Bronchial epithelial cell (primary cell): ENCODE results near the gene BRF1. TPM values are rescaled to one million over a fixed set of nuclear protein-coding genes. Genes with fewer than 3 reads are reported as not detected.

Experiments used
- DNase-seq: peaks from one replicate; pipeline ENCODE4 v3.0.0-alpha.2; 2010; ENCODE audit warnings: low read depth
- FAIRE-seq: peaks from 2 replicates; lab custom pipeline; 2011; peaks lifted over from hg19 to GRCh38; lab: Jason Lieb, UNC
- H3K27me3 ChIP-seq: 2 replicates; pipeline ENCODE4 v1.5.1; 2011; ENCODE audit warnings: low read length; ENCODE audit not compliant: control insufficient read depth, insufficient read depth
- H3K36me3 ChIP-seq: 2 replicates; pipeline ENCODE4 v1.5.1; 2011; ENCODE audit warnings: low read length; ENCODE audit not compliant: control insufficient read depth, insufficient read depth
- H3K4me3 ChIP-seq: 2 replicates; pipeline ENCODE4 v1.5.1; 2011; ENCODE audit warnings: mild to moderate bottlenecking, low read depth, low read length, control low read depth
- CTCF ChIP-seq: IDR thresholded peaks from 2 replicates; pipeline ENCODE4 v1.5.1; 2011; ENCODE audit warnings: mild to moderate bottlenecking, moderate library complexity, low read length, control low read depth, inconsistent platforms; ENCODE audit not compliant: insufficient read depth, severe bottlenecking
- total RNA-seq: library from RNA; depleted of rRNA; stranded (reverse); fragments of >200 nt; gene quantifications from 2 replicates; pipeline ENCODE4 v1.2.1, GENCODE V29; 2014

The BRF1 gene, protein sequence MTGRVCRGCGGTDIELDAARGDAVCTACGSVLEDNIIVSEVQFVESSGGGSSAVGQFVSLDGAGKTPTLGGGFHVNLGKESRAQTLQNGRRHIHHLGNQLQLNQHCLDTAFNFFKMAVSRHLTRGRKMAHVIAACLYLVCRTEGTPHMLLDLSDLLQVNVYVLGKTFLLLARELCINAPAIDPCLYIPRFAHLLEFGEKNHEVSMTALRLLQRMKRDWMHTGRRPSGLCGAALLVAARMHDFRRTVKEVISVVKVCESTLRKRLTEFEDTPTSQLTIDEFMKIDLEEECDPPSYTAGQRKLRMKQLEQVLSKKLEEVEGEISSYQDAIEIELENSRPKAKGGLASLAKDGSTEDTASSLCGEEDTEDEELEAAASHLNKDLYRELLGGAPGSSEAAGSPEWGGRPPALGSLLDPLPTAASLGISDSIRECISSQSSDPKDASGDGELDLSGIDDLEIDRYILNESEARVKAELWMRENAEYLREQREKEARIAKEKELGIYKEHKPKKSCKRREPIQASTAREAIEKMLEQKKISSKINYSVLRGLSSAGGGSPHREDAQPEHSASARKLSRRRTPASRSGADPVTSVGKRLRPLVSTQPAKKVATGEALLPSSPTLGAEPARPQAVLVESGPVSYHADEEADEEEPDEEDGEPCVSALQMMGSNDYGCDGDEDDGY
- total RNA-seq, result 22.3 and 24.0 TPM in 2 replicates

GRCh38 chr14:105300542-105301102 lies at the start of gene BRF1:
TSS of gene BRF1 (minus strand) at chr14:105301001. CDS start at chr14:105300629, 372 bp downstream.
- Histone ChIP-seq H3K4me3 (peak within 1 kb of the TSS; percentile 87), H3K36me3 (no peaks in the 10 kb centered on the region), H3K27me3 (no peaks in the 10 kb centered on the region)
- DNase-seq (peak; percentile 74), FAIRE-seq (no peak)
- TF ChIP-seq CTCF, result no peak

DNA sequence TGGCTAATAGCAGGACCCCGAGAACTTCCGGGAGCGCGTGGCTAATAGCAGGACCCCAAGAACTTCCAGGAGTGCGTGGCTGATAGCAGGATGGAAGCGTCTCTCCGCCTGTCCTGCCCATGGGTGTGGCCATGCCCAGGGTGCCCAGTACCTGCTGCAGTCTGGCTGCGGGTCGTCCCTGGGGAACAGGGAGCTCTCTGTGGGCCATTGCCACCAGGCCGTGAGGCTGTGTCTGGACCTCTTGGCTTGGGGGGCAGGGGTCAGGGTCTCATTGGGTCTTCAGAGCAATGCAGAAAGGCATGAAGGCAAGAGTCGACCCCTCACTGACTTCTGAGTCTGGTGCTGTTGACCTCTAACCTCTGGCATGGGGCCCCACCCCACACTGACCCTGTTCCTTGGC lies 49.2 kb upstream of the BRF1 start:
- no peak for DNase-seq
- no peak for TF ChIP-seq CTCF
- no peaks in the 10 kb centered on the region for H3K27me3 ChIP-seq
- no peak for FAIRE-seq
- H3K4me3 ChIP-seq, result no peak overlapping the region
- no peaks in the 10 kb centered on the region for H3K36me3 ChIP-seq

GRCh38 chr14:105348945-105349699 lies 48.3 kb upstream of the BRF1 start:
- H3K4me3 ChIP-seq, result no peak overlapping the region
- no peaks in the 10 kb centered on the region for H3K36me3 ChIP-seq
- FAIRE-seq (no peak), DNase-seq (no peak)
- TF ChIP-seq CTCF, result no peak
- no peaks in the 10 kb centered on the region for H3K27me3 ChIP-seq

DNA sequence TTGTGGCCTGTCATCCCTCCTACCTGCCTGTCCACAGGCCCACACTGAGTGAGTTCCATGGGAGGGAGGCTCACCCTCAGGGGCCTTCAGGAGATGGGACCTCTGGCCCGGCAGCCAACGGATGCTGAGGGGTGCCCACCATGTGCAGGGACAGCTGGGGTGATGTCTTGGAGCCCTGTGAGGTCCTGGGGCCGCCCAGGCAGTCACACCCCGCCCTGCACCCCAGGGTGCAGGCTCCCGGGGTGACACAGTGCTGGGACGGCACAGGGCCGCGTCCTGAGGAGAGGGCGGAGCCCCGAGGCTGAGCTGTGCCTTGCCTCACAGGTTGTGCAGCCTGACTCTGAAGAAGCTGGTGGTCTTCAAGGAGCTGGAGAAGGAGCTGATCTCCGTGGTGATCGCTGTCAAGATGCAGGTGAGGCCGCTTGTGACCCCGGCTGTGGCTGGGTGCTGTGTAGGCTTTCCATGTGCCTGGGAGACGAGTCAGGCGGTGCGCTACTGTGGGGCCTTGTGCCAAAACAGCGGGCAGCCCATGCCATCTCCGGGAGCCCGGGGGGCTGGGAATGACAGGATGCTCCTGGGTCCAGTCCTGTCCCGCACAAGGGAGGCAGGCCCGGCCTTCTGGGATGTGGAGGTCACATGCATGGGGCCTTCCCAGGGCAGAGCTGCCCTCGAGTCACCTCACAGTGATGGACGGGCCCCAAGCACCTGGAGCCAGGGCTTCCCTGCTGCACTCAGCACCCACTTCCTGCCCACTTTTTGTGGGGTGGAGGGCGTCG lies 47.6 kb upstream of the BRF1 start:
- DNase-seq (no peak), FAIRE-seq (no peak)
- H3K27me3 ChIP-seq, result no peaks in the 10 kb centered on the region
- H3K4me3 ChIP-seq, result no peak overlapping the region
- H3K36me3 ChIP-seq, result no peaks in the 10 kb centered on the region
- TF ChIP-seq CTCF, result no peak

- DNase-seq, result no peak
- no peak for TF ChIP-seq CTCF
- no peak for FAIRE-seq
- H3K4me3 ChIP-seq, result no peak overlapping the region
- H3K27me3 ChIP-seq, result no peaks in the 10 kb centered on the region
- no peaks in the 10 kb centered on the region for H3K36me3 ChIP-seq
Observed at GRCh38 chr14:105347587-105347968, 46.8 kb upstream of the BRF1 start.
